PC-9 (cell line): ENCODE measurements around the gene ZNF524. TPM values are rescaled to one million over a fixed set of nuclear protein-coding genes. Genes with fewer than 3 reads are reported as not detected.

Experiments used
- BruUV-seq: library from RNA; stranded (reverse); fragments of 400-500 nt; replicated peaks from 2 replicates; lab custom pipeline; 2021; lab: Mats Ljungman, UMichigan
- CTCF ChIA-PET: fragments of 300-600 bp; sonication (Branson Sonifier 250); formaldehyde crosslinking; loops from one replicate; lab custom pipeline; 2022; ENCODE audit warnings: antibody characterized with exemption; lab: Charles Lee
- POLR2A ChIA-PET: fragments of 300-600 bp; sonication (Branson Sonifier 250); formaldehyde crosslinking; loops from one replicate; lab custom pipeline; 2022; ENCODE audit warnings: antibody characterized with exemption; ENCODE audit not compliant: unreplicated experiment; lab: Charles Lee
- DNase-seq, 2 experiments: peaks; one replicate each; pipeline versions ENCODE4 v3.0.0 to v3.0.0-alpha.2; 2015 to 2022; ENCODE audit warnings: mixed read lengths in 1 of 2
- H2AFZ ChIP-seq: fragments of 200-600 bp; sonication (generic); 2 replicates; pipeline ENCODE4 v1.8.1; 2017; ENCODE audit warnings: antibody characterized with exemption
- H3F3A ChIP-seq: fragments of 200-600 bp; sonication (generic); 2 replicates; pipeline ENCODE4 v1.8.1; 2017; ENCODE audit warnings: antibody characterized with exemption, mild to moderate bottlenecking, low read depth; ENCODE audit not compliant: insufficient read depth
- H3K27ac ChIP-seq: fragments of 200-600 bp; sonication (generic); 2 replicates; pipeline ENCODE4 v1.6.1; 2016; ENCODE audit warnings: mixed run types
- H3K27me3 ChIP-seq: fragments of 200-600 bp; sonication (generic); 2 replicates; pipeline ENCODE4 v1.6.1; 2016; ENCODE audit warnings: low read depth, mixed run types; ENCODE audit not compliant: insufficient read depth
- H3K36me3 ChIP-seq: fragments of 200-600 bp; sonication (generic); 2 replicates; pipeline ENCODE4 v1.6.1; 2016; ENCODE audit warnings: low read depth, mixed run types
- H3K4me1 ChIP-seq: fragments of 200-600 bp; sonication (generic); replicated peaks from 2 replicates; pipeline ENCODE4 v1.6.1; 2016; ENCODE audit warnings: mixed run types; ENCODE audit not compliant: insufficient read depth
- H3K4me2 ChIP-seq: fragments of 200-600 bp; sonication (generic); 2 replicates; pipeline ENCODE4 v1.6.1; 2017; ENCODE audit warnings: mixed run types
- H3K4me3 ChIP-seq: fragments of 200-600 bp; sonication (generic); 2 replicates; pipeline ENCODE4 v1.6.1; 2016; ENCODE audit warnings: mixed run types
- H3K79me2 ChIP-seq: fragments of 200-600 bp; sonication (generic); 2 replicates; pipeline ENCODE4 v1.6.1; 2017; ENCODE audit warnings: low read depth, mixed run types
- H3K9me2 ChIP-seq: fragments of 200-600 bp; sonication (generic); 2 replicates; pipeline ENCODE4 v1.8.1; 2017; ENCODE audit warnings: mild to moderate bottlenecking; ENCODE audit not compliant: insufficient read depth
- H3K9me3 ChIP-seq: fragments of 200-600 bp; sonication (generic); 2 replicates; pipeline ENCODE4 v1.8.1; 2016; ENCODE audit warnings: low read depth; ENCODE audit not compliant: insufficient read depth
- H4K20me1 ChIP-seq: fragments of 200-600 bp; sonication (generic); 2 replicates; pipeline ENCODE4 v1.8.1; 2017; ENCODE audit not compliant: insufficient read depth
- CTCF ChIP-seq: fragments of 200-600 bp; sonication (generic); conservative IDR thresholded peaks from 2 replicates; pipeline ENCODE4 v1.6.1; 2017; ENCODE audit warnings: mixed run types, antibody characterized with exemption, mild to moderate bottlenecking, moderate library complexity
- EZH2 ChIP-seq: fragments of 200-600 bp; sonication (generic); IDR thresholded peaks from 2 replicates; pipeline ENCODE4 v1.8.0; 2017; ENCODE audit warnings: antibody characterized with exemption, low read depth
- intact Hi-C: fragments of 100-400 bp; cut with micrococcal nuclease; formaldehyde crosslinking; loops from one replicate; pipeline ENCODE4 v1.10.0; 2022; ENCODE audit not compliant: unreplicated experiment
- total RNA-seq: library from RNA; stranded (reverse); gene quantifications from 2 replicates; pipeline ENCODE4 v1.2.3, GENCODE V29; 2021

The ZNF524 gene
- total RNA-seq, 1 experiment from 2014 or later, result 30.0 TPM

- H3K4me2 ChIP-seq, result peak overlapping the region; percentile 92
- peaks cover 39% of the 10 kb centered on the region for H3K79me2 ChIP-seq
- H3K27me3 ChIP-seq, result no peaks in the 10 kb centered on the region
- H3K27ac ChIP-seq, result no peak overlapping the region
- peaks cover 12% of the 10 kb centered on the region for H3K4me1 ChIP-seq
- H3K9me3 ChIP-seq, result no peaks in the 10 kb centered on the region
- peak overlapping the region; percentile 89; the same call in 1 of the 2 replicates for H3K4me3 ChIP-seq
- DNase-seq, result no peak
- ChIA-PET CTCF (no interaction called here), POLR2A (interaction anchor here (0.7 kb wide), 1 partner anchor 12 kb away, joined by 8 read pairs; the partner anchor contains the start of gene ZNF784)
- no peak for TF ChIP-seq EZH2
- TF ChIP-seq CTCF, result no peak
- peaks cover 3% of the 10 kb centered on the region; the same call in 1 of the 2 replicates for H4K20me1 ChIP-seq
- no TSS peak for BruUV-seq
- peaks cover 3% of the 10 kb centered on the region; the same call in 1 of the 2 replicates for H3K36me3 ChIP-seq
- H2AFZ ChIP-seq, result no peak overlapping the region
- no peaks in the 10 kb centered on the region for H3K9me2 ChIP-seq
- H3F3A ChIP-seq, result peaks cover 52% of the 10 kb centered on the region; the same call in 1 of the 2 replicates
- intact Hi-C loops, result loop anchor here (10.0 kb wide), 4 partner anchors 438 to 1458 kb away; no protein-coding TSS in a partner anchor
These were observed 36.6 kb downstream of the ZNF524 start for GRCh38 chr19:55636723-55637122.

GRCh38 chr19:55637534-55637933 is 37.4 kb downstream of the ZNF524 start:
- H3K4me3 ChIP-seq, result no peak overlapping the region
- H4K20me1 ChIP-seq, result peaks cover 3% of the 10 kb centered on the region; the same call in 1 of the 2 replicates
- TF ChIP-seq CTCF, result no peak
- no peak for TF ChIP-seq EZH2
- no peaks in the 10 kb centered on the region for H3K9me2 ChIP-seq
- POLR2A ChIA-PET, result no interaction called here
- intact Hi-C loops, result loop anchor here (10.0 kb wide), 4 partner anchors 437 to 1457 kb away; no protein-coding TSS in a partner anchor
- H3K4me1 ChIP-seq, result peaks cover 12% of the 10 kb centered on the region
- H3K9me3 ChIP-seq, result no peaks in the 10 kb centered on the region
- BruUV-seq, result no TSS peak
- DNase-seq, result no peak
- no peak overlapping the region for H3K4me2 ChIP-seq
- H2AFZ ChIP-seq, result no peak overlapping the region
- no peaks in the 10 kb centered on the region for H3K27me3 ChIP-seq
- H3K27ac ChIP-seq, result no peak overlapping the region
- peaks cover 3% of the 10 kb centered on the region; the same call in 1 of the 2 replicates for H3K36me3 ChIP-seq
- peaks cover 49% of the 10 kb centered on the region; the same call in 1 of the 2 replicates for H3F3A ChIP-seq
- H3K79me2 ChIP-seq, result peaks cover 46% of the 10 kb centered on the region
- CTCF ChIA-PET, result no interaction called here

GRCh38 chr19:55638864-55639359 is 38.8 kb downstream of the ZNF524 start:
- Histone ChIP-seq H3K4me2 (no peak overlapping the region), H3K9me2 (no peaks in the 10 kb centered on the region), H3K79me2 (peaks cover 55% of the 10 kb centered on the region), H3K4me3 (no peak overlapping the region), H3K4me1 (peaks cover 12% of the 10 kb centered on the region), H3K9me3 (no peaks in the 10 kb centered on the region), H2AFZ (no peak overlapping the region), H3K36me3 (peaks cover 3% of the 10 kb centered on the region; the same call in 1 of the 2 replicates), H3K27ac (no peak overlapping the region), H3F3A (peaks cover 39% of the 10 kb centered on the region; the same call in 1 of the 2 replicates), H4K20me1 (peaks cover 3% of the 10 kb centered on the region; the same call in 1 of the 2 replicates), H3K27me3 (no peaks in the 10 kb centered on the region)
- DNase-seq, result peak; percentile 31 to 50
- intact Hi-C loops, result loop anchor here (10.0 kb wide), 4 partner anchors 436 to 1456 kb away; no protein-coding TSS in a partner anchor
- POLR2A ChIA-PET, result interaction anchor here (0.6 kb wide), 1 partner anchor 472 kb away, joined by 4 read pairs; the partner anchor contains the start of gene DNAAF3
- CTCF ChIA-PET, result no interaction called here
- BruUV-seq, result no TSS peak
- TF ChIP-seq EZH2 (no peak), CTCF (peak; percentile 64)
